ENCODE results near the gene CMSS1. TPM values are rescaled to one million over a fixed set of nuclear protein-coding genes. Genes with fewer than 3 reads are reported as not detected.

Gene CMSS1
- total RNA-seq, 1 donor: 27.8 TPM

DNA sequence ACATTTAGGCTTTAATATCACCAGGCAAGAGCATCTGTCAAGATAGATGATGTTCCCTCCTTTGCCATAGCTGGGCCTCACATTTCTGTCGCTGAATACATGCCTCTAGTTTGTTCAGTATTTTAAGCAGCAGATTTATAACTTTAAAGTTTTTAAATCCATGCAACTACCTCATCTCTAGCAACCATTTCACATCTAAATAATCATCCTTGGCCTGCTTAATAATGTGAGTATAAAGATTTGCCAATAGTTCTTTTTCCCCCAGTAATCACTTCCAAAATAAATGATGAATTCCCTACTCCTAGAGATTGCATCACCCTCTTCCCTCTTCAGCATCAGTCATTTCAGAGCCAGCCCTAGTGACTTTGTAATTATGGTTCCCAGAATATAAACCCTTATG, 332.8 kb downstream of the CMSS1 start:
- peak; percentile 92 for DNase-seq (ENCODE audit: low read depth)
- H3K4me3 ChIP-seq (ENCODE audit: low read depth, low read length): no peak overlapping the region
- TF ChIP-seq, protein P1, sequence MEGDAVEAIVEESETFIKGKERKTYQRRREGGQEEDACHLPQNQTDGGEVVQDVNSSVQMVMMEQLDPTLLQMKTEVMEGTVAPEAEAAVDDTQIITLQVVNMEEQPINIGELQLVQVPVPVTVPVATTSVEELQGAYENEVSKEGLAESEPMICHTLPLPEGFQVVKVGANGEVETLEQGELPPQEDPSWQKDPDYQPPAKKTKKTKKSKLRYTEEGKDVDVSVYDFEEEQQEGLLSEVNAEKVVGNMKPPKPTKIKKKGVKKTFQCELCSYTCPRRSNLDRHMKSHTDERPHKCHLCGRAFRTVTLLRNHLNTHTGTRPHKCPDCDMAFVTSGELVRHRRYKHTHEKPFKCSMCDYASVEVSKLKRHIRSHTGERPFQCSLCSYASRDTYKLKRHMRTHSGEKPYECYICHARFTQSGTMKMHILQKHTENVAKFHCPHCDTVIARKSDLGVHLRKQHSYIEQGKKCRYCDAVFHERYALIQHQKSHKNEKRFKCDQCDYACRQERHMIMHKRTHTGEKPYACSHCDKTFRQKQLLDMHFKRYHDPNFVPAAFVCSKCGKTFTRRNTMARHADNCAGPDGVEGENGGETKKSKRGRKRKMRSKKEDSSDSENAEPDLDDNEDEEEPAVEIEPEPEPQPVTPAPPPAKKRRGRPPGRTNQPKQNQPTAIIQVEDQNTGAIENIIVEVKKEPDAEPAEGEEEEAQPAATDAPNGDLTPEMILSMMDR (IDR thresholded peaks at IDR 0.05; ENCODE audit: insufficient read depth, low read length): no peak

DNA sequence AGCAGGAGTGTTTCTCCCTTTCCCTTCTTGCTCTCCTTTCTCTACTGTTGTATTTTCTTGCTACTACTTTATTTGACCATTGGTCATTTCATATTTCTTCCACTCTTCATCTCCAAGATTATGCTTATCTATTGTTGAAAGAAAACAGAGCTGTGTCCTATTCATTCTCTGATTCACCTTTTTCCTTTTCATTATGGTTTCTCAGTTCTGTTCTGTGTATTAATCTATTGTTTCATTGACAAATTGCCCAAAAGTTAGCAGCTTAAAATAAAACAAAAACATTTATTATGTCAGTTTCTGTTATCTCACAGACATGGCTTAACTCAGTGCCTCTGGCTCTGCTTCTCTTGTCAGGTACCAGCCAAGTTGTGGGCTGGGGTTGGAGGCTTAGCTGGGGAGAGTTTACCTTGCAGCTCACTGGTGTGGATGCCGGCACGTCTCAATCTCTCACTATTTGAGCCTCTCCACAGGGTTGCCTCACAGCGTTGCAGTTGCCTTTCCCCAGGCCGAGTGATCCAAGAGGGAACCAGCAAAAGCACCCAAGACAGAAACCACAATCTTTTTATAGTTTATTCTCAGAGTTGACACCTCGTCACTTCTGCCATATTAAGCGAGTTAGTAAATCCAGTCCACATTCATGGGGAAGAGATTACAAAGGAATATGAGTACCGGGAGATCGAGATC, 333.5 kb downstream of the CMSS1 start:
- peak; percentile 87 for DNase-seq (ENCODE audit: low read depth)
- TF ChIP-seq, protein P1 (IDR thresholded peaks at IDR 0.05; ENCODE audit: insufficient read depth, low read length): no peak
- no peak overlapping the region for H3K4me3 ChIP-seq (ENCODE audit: low read depth, low read length)

DNA sequence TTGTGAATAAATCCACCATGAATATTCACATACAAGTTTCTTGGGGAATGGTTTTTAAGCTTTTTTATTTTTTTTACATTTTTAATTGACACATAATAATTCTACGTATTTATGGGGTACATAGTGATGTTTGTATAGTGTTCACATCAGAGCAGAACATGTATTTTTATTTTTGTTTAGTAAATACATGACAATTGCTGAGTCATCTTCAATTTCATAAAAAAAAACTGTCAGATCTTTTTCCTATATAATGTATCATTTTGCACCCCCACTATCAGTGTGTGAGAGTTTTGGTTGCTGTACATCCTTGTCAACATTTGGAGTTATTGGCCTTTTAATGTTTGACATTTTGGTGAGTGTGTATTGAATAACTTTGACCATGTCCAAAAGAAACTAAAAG, 336.5 kb downstream of the CMSS1 start:
- TF ChIP-seq, protein P1 (IDR thresholded peaks at IDR 0.05; ENCODE audit: insufficient read depth, low read length): no peak
- no peak for DNase-seq (ENCODE audit: low read depth)
- H3K4me3 ChIP-seq (ENCODE audit: low read depth, low read length): no peak overlapping the region

DNA sequence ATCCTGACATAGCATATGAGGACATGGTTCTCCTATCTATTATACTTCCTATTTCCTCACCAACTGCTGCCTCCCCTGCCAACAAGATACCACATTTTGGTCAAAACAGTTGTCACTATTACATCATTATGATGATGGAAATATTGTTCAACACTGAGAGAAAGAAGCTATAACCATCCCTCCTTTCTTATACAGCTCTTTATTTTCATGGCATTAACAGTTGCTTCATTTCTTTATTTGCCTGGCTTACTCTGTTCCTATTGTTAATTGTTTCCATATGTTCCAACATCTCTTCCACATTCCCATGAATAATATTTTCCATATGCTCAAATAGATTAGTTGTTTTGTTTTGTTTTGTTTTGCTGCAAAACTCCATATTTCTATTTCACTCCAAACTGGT, 337.5 kb downstream of the CMSS1 start:
- H3K4me3 ChIP-seq (ENCODE audit: low read depth, low read length): no peak overlapping the region
- DNase-seq (ENCODE audit: low read depth): peak; percentile 53
- TF ChIP-seq, protein P1 (IDR thresholded peaks at IDR 0.05; ENCODE audit: insufficient read depth, low read length): no peak

DNA sequence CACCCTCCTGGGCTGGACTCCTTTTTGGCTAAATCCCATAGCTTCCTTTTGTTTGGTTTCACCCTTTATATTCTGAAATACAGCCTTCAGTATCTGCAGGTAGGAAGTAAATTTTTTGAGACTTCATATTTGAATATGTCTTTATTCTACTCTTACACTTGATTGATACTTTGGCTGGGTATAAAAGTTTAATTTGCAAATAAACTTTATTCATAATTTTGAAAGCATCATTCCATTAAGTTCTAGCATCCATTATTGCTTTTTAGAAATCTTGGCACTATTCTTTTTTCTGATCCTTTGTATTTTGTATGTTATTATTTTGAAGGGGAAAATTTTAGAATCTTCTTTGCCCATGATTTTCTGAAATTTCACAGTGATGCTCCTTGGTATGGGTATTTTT, 337.9 kb downstream of the CMSS1 start:
- no peak for DNase-seq (ENCODE audit: low read depth)
- no peak overlapping the region for H3K4me3 ChIP-seq (ENCODE audit: low read depth, low read length)
- TF ChIP-seq, protein P1 (IDR thresholded peaks at IDR 0.05; ENCODE audit: insufficient read depth, low read length): no peak

DNA sequence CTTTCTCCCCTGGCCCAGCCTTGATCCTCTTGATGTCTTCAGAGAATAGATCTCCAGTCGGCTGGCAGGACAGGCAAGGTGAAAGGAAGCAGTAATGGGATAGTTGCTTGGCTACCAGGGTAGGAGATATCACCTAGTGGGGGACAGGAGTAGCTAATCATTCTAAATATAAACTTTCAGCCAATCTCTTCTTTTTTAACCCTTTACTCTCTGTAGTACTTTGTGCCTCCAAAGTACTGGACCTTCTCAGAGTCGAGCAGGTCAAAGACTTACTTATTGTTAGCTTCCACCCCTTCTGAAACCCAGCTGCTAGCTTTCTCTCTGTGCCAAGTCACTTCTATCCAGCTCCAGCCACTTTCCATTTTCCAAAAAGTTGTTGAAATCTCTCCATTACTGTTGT, 340.0 kb downstream of the CMSS1 start:
- no peak overlapping the region for H3K4me3 ChIP-seq (ENCODE audit: low read depth, low read length)
- DNase-seq (ENCODE audit: low read depth): no peak
- TF ChIP-seq, protein P1 (IDR thresholded peaks at IDR 0.05; ENCODE audit: insufficient read depth, low read length): no peak

DNA sequence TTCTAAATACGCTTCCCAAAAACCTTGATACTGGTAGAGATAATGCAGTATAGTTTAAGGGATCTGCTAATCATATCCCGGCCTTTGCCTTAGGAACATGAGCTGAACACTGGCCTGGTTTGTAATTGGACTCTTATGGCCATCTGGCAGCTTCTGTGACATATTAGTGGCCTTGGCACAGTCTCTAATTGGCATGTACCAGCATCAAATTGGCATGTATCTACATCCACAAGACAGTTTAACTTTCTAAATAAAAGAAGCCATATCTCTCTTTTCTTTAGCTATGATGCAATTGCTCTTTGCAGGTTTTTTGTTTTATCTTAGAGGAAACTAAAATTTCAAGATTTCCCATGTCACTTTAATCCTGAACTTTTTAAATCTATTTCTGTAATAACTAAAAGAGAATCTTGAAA, 341.3 kb downstream of the CMSS1 start:
- no peak for DNase-seq (ENCODE audit: low read depth)
- TF ChIP-seq, protein P1 (IDR thresholded peaks at IDR 0.05; ENCODE audit: insufficient read depth, low read length): no peak
- H3K4me3 ChIP-seq (ENCODE audit: low read depth, low read length): no peak overlapping the region
